ENCODE data around the gene ALPI.
"Not testable (repeated sequence)": the region's sequence is repeated elsewhere in the genome, so short reads cannot be mapped to it uniquely, and the experiment has no call there.

Gene ALPI

GRCh38 chr2:232418056-232418455 lies 37.9 kb upstream of the ALPI start:
- Mint-ChIP-seq H3K9me3 (peaks cover 10% of the 10 kb centered on the region), H3K4me1 (peaks cover 10% of the 10 kb centered on the region), H3K27me3 (peaks cover 49% of the 10 kb centered on the region), H3K4me3 (peak overlapping the region; percentile 9), H3K36me3 (ENCODE audit: low read depth) (peaks cover 2% of the 10 kb centered on the region), H3K27ac (no peak overlapping the region)
- DNase-seq, result no peak
- no peak for ATAC-seq

DNA sequence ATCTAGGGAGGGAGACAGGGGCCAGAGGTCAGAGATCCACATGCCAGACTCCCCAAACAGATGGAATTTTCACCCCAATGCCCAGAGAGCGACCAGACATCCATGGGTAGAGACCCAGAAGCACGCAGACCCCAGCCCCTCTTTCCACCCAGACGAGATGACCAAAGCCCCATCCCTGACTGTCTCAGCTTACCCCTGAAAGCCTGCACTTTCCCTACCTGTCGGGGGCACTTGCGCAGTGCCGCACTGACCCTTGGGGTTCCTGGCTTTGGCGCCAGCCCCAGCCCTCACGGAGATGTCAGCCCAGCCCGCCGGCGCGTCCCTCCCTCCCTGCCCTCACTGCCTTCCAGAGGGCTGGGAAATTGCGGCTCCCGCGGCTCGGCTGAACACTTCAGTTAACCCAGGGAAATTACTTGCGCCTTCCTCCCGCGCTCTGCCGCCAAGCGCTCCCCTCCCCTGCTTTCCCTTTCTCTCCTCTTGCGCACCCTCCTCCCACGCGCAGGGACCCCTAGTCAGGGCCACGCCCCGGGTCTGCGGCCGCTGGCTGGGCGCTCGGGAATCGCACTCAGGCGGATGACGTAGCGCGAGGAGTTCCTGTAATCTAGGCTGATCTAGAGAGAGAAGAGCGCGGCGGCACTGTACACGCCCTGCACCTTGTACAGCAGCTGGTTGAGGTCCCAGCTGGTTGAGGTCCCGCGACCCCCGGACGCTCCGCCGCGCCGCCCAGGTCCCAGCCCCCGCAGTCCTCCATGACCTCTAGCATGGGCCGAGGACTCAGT lies 37.3 kb upstream of the ALPI start:
- ATAC-seq (peak; percentile 56), DNase-seq (peak; percentile 48)
- no peak overlapping the region for H3K27ac Mint-ChIP-seq
- peaks cover 43% of the 10 kb centered on the region for H3K27me3 Mint-ChIP-seq
- peaks cover 2% of the 10 kb centered on the region for H3K36me3 Mint-ChIP-seq (ENCODE audit: low read depth)
- peaks cover 4% of the 10 kb centered on the region for H3K4me1 Mint-ChIP-seq
- peak overlapping the region; percentile 9 for H3K4me3 Mint-ChIP-seq
- peaks cover 10% of the 10 kb centered on the region for H3K9me3 Mint-ChIP-seq

GRCh38 chr2:232419245-232420072 lies 36.5 kb upstream of the ALPI start:
- Mint-ChIP-seq H3K27ac (no peak overlapping the region), H3K4me3 (peak overlapping the region; percentile 9), H3K9me3 (peaks cover 10% of the 10 kb centered on the region), H3K36me3 (ENCODE audit: low read depth) (peaks cover 2% of the 10 kb centered on the region), H3K4me1 (peaks cover 3% of the 10 kb centered on the region), H3K27me3 (peaks cover 42% of the 10 kb centered on the region)
- ATAC-seq, result peak; percentile 64
- peak; percentile 23 for DNase-seq

DNA sequence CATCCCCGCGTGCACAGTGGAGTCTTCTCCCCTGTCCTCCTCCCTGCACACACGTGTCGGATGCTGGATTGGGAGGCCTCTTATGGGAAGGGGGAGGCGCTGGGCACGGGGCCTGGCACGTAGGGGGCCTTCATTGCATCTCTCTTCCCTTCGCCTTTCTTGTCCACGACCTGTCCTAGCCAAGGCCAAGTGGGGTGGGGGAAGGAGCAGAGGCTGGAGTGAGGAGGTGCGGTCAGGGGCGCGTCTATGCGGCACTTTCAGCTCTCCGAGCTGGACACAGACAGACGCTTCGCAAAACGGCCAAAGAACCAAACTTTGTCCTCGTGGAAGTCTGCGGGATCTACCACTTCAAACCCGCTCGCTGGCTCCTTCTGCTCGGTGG lies 35.9 kb upstream of the ALPI start:
- Mint-ChIP-seq H3K27me3 (peaks cover 42% of the 10 kb centered on the region), H3K27ac (no peak overlapping the region), H3K36me3 (ENCODE audit: low read depth) (peaks cover 2% of the 10 kb centered on the region), H3K9me3 (peaks cover 10% of the 10 kb centered on the region), H3K4me1 (peaks cover 3% of the 10 kb centered on the region), H3K4me3 (no peak overlapping the region)
- DNase-seq (no peak), ATAC-seq (no peak)

- Mint-ChIP-seq H3K36me3 (ENCODE audit: low read depth) (peaks cover 2% of the 10 kb centered on the region), H3K4me3 (no peak overlapping the region), H3K27me3 (peaks cover 41% of the 10 kb centered on the region), H3K9me3 (peaks cover 10% of the 10 kb centered on the region), H3K4me1 (peaks cover 3% of the 10 kb centered on the region), H3K27ac (no peak overlapping the region)
- DNase-seq (no peak), ATAC-seq (no peak)
These were observed 35.3 kb upstream of the ALPI start for GRCh38 chr2:232420463-232421188.

GRCh38 chr2:232421189-232421785 lies 34.7 kb upstream of the ALPI start:
- Mint-ChIP-seq H3K4me1 (peaks cover 3% of the 10 kb centered on the region), H3K27me3 (peaks cover 38% of the 10 kb centered on the region), H3K36me3 (ENCODE audit: low read depth) (peaks cover 2% of the 10 kb centered on the region), H3K27ac (no peak overlapping the region), H3K9me3 (peaks cover 10% of the 10 kb centered on the region), H3K4me3 (no peak overlapping the region)
- ATAC-seq (no peak), DNase-seq (no peak)

- no peak overlapping the region for H3K27ac Mint-ChIP-seq
- no peak for DNase-seq
- no peak overlapping the region for H3K4me3 Mint-ChIP-seq
- H3K27me3 Mint-ChIP-seq, result peaks cover 38% of the 10 kb centered on the region
- H3K36me3 Mint-ChIP-seq (ENCODE audit: low read depth), result peaks cover 2% of the 10 kb centered on the region
- no peak for ATAC-seq
- peaks cover 3% of the 10 kb centered on the region for H3K4me1 Mint-ChIP-seq
- H3K9me3 Mint-ChIP-seq, result peaks cover 10% of the 10 kb centered on the region
These were observed 33.9 kb upstream of the ALPI start for GRCh38 chr2:232422051-232422450.

GRCh38 chr2:232422996-232423395 lies 33.0 kb upstream of the ALPI start:
- H3K27me3 Mint-ChIP-seq, result peaks cover 33% of the 10 kb centered on the region
- not testable (repeated sequence) for H3K27ac Mint-ChIP-seq; H3K4me1 Mint-ChIP-seq; ATAC-seq; H3K36me3 Mint-ChIP-seq (ENCODE audit: low read depth); DNase-seq; H3K4me3 Mint-ChIP-seq
- peaks cover 10% of the 10 kb centered on the region for H3K9me3 Mint-ChIP-seq

GRCh38 chr2:232423407-232423806 lies 32.5 kb upstream of the ALPI start:
- H3K36me3 Mint-ChIP-seq (ENCODE audit: low read depth); ATAC-seq; DNase-seq; H3K4me1 Mint-ChIP-seq; H3K4me3 Mint-ChIP-seq; H3K27ac Mint-ChIP-seq: not testable (repeated sequence)
- H3K9me3 Mint-ChIP-seq, result peaks cover 10% of the 10 kb centered on the region
- H3K27me3 Mint-ChIP-seq, result peaks cover 29% of the 10 kb centered on the region

- Mint-ChIP-seq H3K27ac (no peak overlapping the region), H3K4me3 (no peak overlapping the region), H3K4me1 (no peaks in the 10 kb centered on the region), H3K27me3 (peaks cover 2% of the 10 kb centered on the region), H3K9me3 (no peaks in the 10 kb centered on the region), H3K36me3 (ENCODE audit: low read depth) (no peaks in the 10 kb centered on the region)
- DNase-seq (no peak), ATAC-seq (no peak)
These were observed 24.0 kb upstream of the ALPI start for GRCh38 chr2:232431705-232432590.

DNA sequence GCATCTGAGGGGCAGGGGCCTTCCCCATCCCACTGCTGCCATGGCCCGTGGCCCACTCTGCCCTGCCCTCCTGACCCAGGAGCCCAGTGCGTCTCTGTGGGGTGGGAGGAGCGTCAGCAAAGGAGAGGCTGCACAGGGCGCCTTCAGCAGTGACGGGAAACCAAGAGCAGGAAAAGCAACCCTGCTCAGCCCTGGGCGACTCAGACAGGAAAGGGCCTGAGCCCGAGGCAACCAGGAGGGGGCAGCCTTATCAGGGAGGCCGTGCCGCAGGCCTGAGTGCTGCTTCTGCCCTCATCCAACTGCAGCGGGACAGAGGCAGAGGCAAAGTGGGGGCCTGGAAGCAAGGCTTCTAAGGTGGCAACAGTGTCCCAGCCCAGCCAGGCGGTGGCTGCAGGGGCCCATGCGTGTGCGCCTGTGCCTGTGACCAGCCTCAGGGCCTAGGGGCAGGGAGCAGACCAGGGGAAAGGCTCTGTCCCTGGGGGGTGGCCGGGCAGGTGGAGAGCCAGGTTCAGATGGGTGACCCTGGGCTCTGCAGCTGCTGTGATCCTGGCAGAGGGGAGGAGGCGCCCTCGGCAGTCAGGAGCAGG lies 23.3 kb upstream of the ALPI start:
- Mint-ChIP-seq H3K4me1 (no peaks in the 10 kb centered on the region), H3K4me3 (no peak overlapping the region), H3K36me3 (ENCODE audit: low read depth) (no peaks in the 10 kb centered on the region), H3K9me3 (no peaks in the 10 kb centered on the region), H3K27me3 (peaks cover 2% of the 10 kb centered on the region), H3K27ac (no peak overlapping the region)
- peak; percentile 42 for ATAC-seq
- DNase-seq, result no peak

GRCh38 chr2:232433622-232434021 lies 22.3 kb upstream of the ALPI start:
- H3K27ac Mint-ChIP-seq; H3K36me3 Mint-ChIP-seq (ENCODE audit: low read depth); ATAC-seq; DNase-seq; H3K27me3 Mint-ChIP-seq; H3K9me3 Mint-ChIP-seq; H3K4me3 Mint-ChIP-seq; H3K4me1 Mint-ChIP-seq: not testable (repeated sequence)

DNA sequence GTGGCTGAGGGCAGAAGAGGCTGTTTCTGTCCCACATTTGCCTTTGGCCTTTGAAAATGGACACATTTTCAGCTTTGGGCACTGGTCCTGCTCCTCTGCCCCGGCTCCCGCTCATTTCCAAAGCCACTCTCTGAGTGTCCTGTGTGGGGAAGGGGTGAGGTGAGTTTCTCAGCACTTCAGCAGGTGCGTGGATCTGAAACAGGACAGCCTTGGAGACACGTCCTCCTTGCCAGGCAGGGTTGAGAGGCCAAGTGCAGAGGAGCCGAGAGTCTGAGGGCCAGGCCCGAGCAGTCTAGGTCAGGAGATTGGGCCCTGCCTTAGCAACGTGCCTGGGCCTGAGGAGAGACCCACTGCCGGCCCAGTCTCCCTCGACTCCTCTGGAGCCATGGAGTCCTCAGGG lies 21.9 kb upstream of the ALPI start:
- no peak overlapping the region for H3K4me3 Mint-ChIP-seq
- DNase-seq (no peak), ATAC-seq (no peak)
- no peak overlapping the region for H3K27ac Mint-ChIP-seq
- no peaks in the 10 kb centered on the region for H3K9me3 Mint-ChIP-seq
- H3K27me3 Mint-ChIP-seq, result peaks cover 2% of the 10 kb centered on the region
- H3K4me1 Mint-ChIP-seq, result no peaks in the 10 kb centered on the region
- no peaks in the 10 kb centered on the region for H3K36me3 Mint-ChIP-seq (ENCODE audit: low read depth)
